K562 (cell line): Measurements from ENCODE around the gene FAM98C. TPM values are rescaled to one million over a fixed set of nuclear protein-coding genes. Genes with fewer than 3 reads are reported as not detected.

Source experiments
- ARID3A ChIP-seq: IDR thresholded peaks from 2 replicates; pipeline ENCODE4 v1.6.1; 2012; ENCODE audit warnings: low read depth, low read length, improper control_type of control experiment, borderline replicate concordance
- BMI1 ChIP-seq: fragments of 150-350 bp; IDR thresholded peaks from 2 replicates; pipeline ENCODE4 v1.6.1; 2014; ENCODE audit warnings: low read length
- BRCA1 ChIP-seq, 2 experiments: fragments of 450-650 bp in 1 of 2; sonication (generic) in 1 of 2; formaldehyde crosslinking in 1 of 2; IDR thresholded peaks; 2 replicates each; pipeline versions ENCODE4 v1.5.0 to v1.6.1; 2017 to 2020; ENCODE audit warnings: mild to moderate bottlenecking in 1 of 2, missing genetic modification reagents in 1 of 2
- BRD4 ChIP-seq: fragments of 200-600 bp; sonication (generic); IDR thresholded peaks from 2 replicates; pipeline ENCODE4 v1.6.1; 2017; ENCODE audit warnings: inconsistent platforms
- CBFB ChIP-seq: sonication (generic); formaldehyde crosslinking; IDR thresholded peaks from 2 replicates; pipeline ENCODE4 v1.4.0; 2020; ENCODE audit warnings: mild to moderate bottlenecking, missing genetic modification reagents
- CHD4 ChIP-seq: fragments of 200-600 bp; sonication (generic); IDR thresholded peaks from 3 replicates; pipeline ENCODE4 v1.6.1; 2012; ENCODE audit warnings: low read depth, mild to moderate bottlenecking, mixed read lengths, low read length, inconsistent platforms; ENCODE audit not compliant: insufficient read depth, insufficient replicate concordance, poor library complexity, severe bottlenecking
- E2F8 ChIP-seq: fragments of 450-650 bp; IDR thresholded peaks from 2 replicates; pipeline ENCODE4 v1.7.1; 2018; ENCODE audit warnings: mild to moderate bottlenecking, low read depth; ENCODE audit not compliant: partially characterized antibody
- EP400 ChIP-seq: fragments of 450-650 bp; IDR thresholded peaks from 2 replicates; pipeline ENCODE4 v1.6.1; 2017; ENCODE audit warnings: antibody characterized with exemption, mild to moderate bottlenecking, moderate library complexity
- FUS ChIP-seq: fragments of 200-400 bp; formaldehyde crosslinking; optimal IDR thresholded peaks from 2 replicates; pipeline ENCODE3; 2017; ENCODE audit warnings: low read depth, low read length
- HLTF ChIP-seq: fragments of 450-650 bp; IDR thresholded peaks from 2 replicates; pipeline ENCODE4 v1.6.1; 2016
- HOMEZ ChIP-seq: fragments of 250-450 bp; sonication (Bioruptor Pico); IDR thresholded peaks from 2 replicates; pipeline ENCODE4 v1.4.0; 2020; ENCODE audit warnings: mild to moderate bottlenecking, moderate library complexity
- MYNN ChIP-seq, 2 experiments: sonication (generic); formaldehyde crosslinking in 1 of 2; IDR thresholded peaks; 2 replicates each; pipeline versions ENCODE4 v1.5.0 to v1.6.1; 2016 to 2020; ENCODE audit warnings: antibody characterized with exemption in 1 of 2, missing genetic modification reagents in 1 of 2
- NFIC ChIP-seq: fragments of 450-650 bp; IDR thresholded peaks from 2 replicates; pipeline ENCODE4 v1.6.1; 2017; ENCODE audit warnings: mild to moderate bottlenecking, inconsistent platforms
- PCBP2 ChIP-seq: fragments of 200-400 bp; formaldehyde crosslinking; IDR thresholded peaks from 2 replicates; pipeline ENCODE4 v1.6.1; 2018; ENCODE audit warnings: low read length, low read depth, mild to moderate bottlenecking, moderate library complexity; ENCODE audit not compliant: poor library complexity, severe bottlenecking
- POLR3G ChIP-seq: IDR thresholded peaks from 2 replicates; pipeline ENCODE4 v1.6.1; 2011; ENCODE audit not compliant: insufficient read length, insufficient replicate concordance; ENCODE audit errors: extremely low read depth
- RBM17 ChIP-seq: fragments of 200-400 bp; formaldehyde crosslinking; IDR thresholded peaks from 2 replicates; pipeline ENCODE4 v1.6.1; 2017; ENCODE audit warnings: low read depth, mild to moderate bottlenecking, low read length, borderline replicate concordance
- SAFB ChIP-seq: fragments of 200-400 bp; formaldehyde crosslinking; IDR thresholded peaks from 2 replicates; pipeline ENCODE4 v1.6.1; 2017; ENCODE audit warnings: low read depth, low read length, borderline replicate concordance
- TBP ChIP-seq: optimal IDR thresholded peaks from 2 replicates; pipeline ENCODE3; 2011; ENCODE audit warnings: low read depth, low read length, improper control_type of control experiment
- ZNF174 ChIP-seq: fragments of 250-450 bp; sonication (Bioruptor Pico); IDR thresholded peaks from 2 replicates; pipeline ENCODE4 v1.4.0; 2020; ENCODE audit warnings: mild to moderate bottlenecking
- ZNF24 ChIP-seq: fragments of 450-650 bp; IDR thresholded peaks from 2 replicates; pipeline ENCODE4 v1.6.1; 2016
- ZNF589 ChIP-seq: fragments of 200-800 bp; sonication (Bioruptor generic); IDR thresholded peaks from 2 replicates; pipeline ENCODE4 v1.6.1; 2016; ENCODE audit warnings: low read depth, missing genetic modification characterization, missing compliant biosample characterization
- ZNF699 ChIP-seq: fragments of 250-450 bp; sonication (Bioruptor Pico); IDR thresholded peaks from 2 replicates; pipeline ENCODE4 v1.8.0; 2021; ENCODE audit warnings: mild to moderate bottlenecking, moderate library complexity; ENCODE audit not compliant: insufficient replicate concordance
- ZNF766 ChIP-seq: fragments of 200-800 bp; sonication (Bioruptor generic); conservative IDR thresholded peaks from 2 replicates; pipeline ENCODE4 v1.6.1; 2016; ENCODE audit warnings: missing genetic modification characterization, missing compliant biosample characterization
- polyA plus RNA-seq, 8 experiments: library from polyadenylated mRNA; depleted of rRNA in 4 of 8; stranded (reverse) in 5 of 8; unstranded in 3 of 8; fragments of >200 nt; fragmentation: Nextera tagmentation in 2 of 8; fragmentation: Illumina TruSeq in 1 of 8; extraction: Ambion mirVana in 2 of 8; extraction: Trizol in 1 of 8; gene quantifications; 2 replicates each; pipeline versions ENCODE4 v1.2.1 to v1.2.3, GENCODE V29; 2011 to 2014; ENCODE audit warnings: inconsistent platforms in 1 of 8, missing spikeins in 1 of 8
- total RNA-seq, 7 experiments: library from RNA; depleted of rRNA in 6 of 7; stranded (reverse); fragments of >200 nt in 6 of 7; fragmentation: Illumina TruSeq in 2 of 7; extraction: Trizol in 2 of 7; gene quantifications; 2 replicates each; pipeline versions ENCODE4 v1.2.1 to v1.2.3, GENCODE V29; 2011 to 2021; ENCODE audit warnings: low replicate concordance in 1 of 7

FAM98C gene
- total and polyA plus RNA-seq, 9 of the 15 experiments (the other 6 are each of a cell fraction or from before 2014, with no cell fraction given) = 1.7 to 43.8 (median 13.7) TPM

- no peak for TF ChIP-seq E2F8
- no peak for TF ChIP-seq CHD4
- TF ChIP-seq HLTF = no peak
- no peak for TF ChIP-seq ZNF589 (CRISPR knock-in tag)
- TF ChIP-seq ZNF766 (CRISPR knock-in tag) = no peak
- no peak for TF ChIP-seq BMI1
- TF ChIP-seq FUS = no peak
- TF ChIP-seq EP400 = no peak
- no peak for TF ChIP-seq CBFB (CRISPR knock-in tag)
- no peak for TF ChIP-seq PCBP2
- TF ChIP-seq ARID3A = no peak
- TF ChIP-seq SAFB = no peak
- no peak for TF ChIP-seq BRCA1 (IDR thresholded peaks at IDR 0.05)
- no peak for TF ChIP-seq BRCA1 (CRISPR knock-in tag; IDR thresholded peaks at IDR 0.05)
- peak; percentile 73 for TF ChIP-seq NFIC
- TF ChIP-seq TBP = no peak
- TF ChIP-seq BRD4 = no peak
- TF ChIP-seq RBM17 = no peak
- TF ChIP-seq MYNN (IDR thresholded peaks at IDR 0.05) = no peak
- TF ChIP-seq MYNN (CRISPR knock-in tag; IDR thresholded peaks at IDR 0.05) = no peak
- peak; percentile 50; the same call in 1 of the 2 replicates for TF ChIP-seq ZNF24
- no peak for TF ChIP-seq POLR3G
- TF ChIP-seq HOMEZ (CRISPR knock-in tag) = no peak
- no peak for TF ChIP-seq ZNF699 (CRISPR knock-in tag)
- no peak for TF ChIP-seq ZNF174 (CRISPR knock-in tag)
Observed at GRCh38 chr19:38370299-38370698, 32.6 kb upstream of the FAM98C start (continued).
